GM12891 (cell line): ENCODE data around the gene PTPRN2.

Experiments
- PAX5 ChIP-seq: IDR thresholded peaks from 2 replicates; pipeline ENCODE4 v1.6.1; 2011; ENCODE audit warnings: low read length, moderate library complexity, mild to moderate bottlenecking; ENCODE audit not compliant: insufficient read depth, severe bottlenecking
- POLR2A ChIP-seq: IDR thresholded peaks from 2 replicates; pipeline ENCODE4 v1.6.1; 2011; ENCODE audit warnings: low read depth, low read length, control low read depth
- POLR2AphosphoS5 ChIP-seq: IDR thresholded peaks from 2 replicates; pipeline ENCODE4 v1.6.1; 2011; ENCODE audit warnings: low read depth, low read length, control low read depth

DNA sequence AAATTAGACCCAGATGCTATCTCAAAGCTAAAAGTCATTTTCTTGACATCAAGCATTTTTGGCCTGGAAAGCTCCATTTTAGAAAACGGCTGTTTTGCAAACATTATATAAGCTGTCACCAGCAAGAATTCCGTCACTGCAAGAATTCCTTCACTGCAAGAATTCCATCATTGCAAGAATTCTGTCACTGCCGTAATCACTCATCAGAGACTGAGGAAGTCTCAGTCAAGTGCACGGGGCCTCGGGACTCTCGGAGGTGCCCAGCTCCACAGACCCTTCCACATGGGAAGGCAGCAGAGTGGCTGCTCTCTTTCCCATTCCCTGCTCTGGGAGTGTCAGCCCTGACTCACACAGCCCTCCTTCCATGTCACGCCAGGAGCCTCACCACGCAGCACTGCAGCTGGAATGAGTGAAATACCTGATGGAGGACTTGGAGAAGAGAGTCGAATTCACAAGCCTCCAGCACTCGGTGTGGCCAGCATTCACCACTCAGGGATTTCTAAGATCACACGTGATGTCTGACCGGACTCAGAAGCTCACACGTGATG lies 168.3 kb downstream of the PTPRN2 start:
- TF ChIP-seq POLR2AphosphoS5 (no peak), POLR2A (no peak), PAX5 (no peak)
